Mesenchymal stem cell (in vitro differentiated cells and primary cell): ENCODE measurements around the gene TENM4.

Experiments
- DNase-seq: peaks from one replicate; pipeline ENCODE4 v3.0.0-alpha.2; 2013
- H2AFZ ChIP-seq: one replicate; pipeline ENCODE4 v1.6.1; 2013; ENCODE audit warnings: low read depth, mild to moderate bottlenecking, control low read depth, inconsistent platforms, low read length, moderate library complexity
- H2AK5ac ChIP-seq: 2 replicates; pipeline ENCODE4 v1.6.1; 2013; ENCODE audit warnings: low read length, moderate library complexity, mild to moderate bottlenecking, inconsistent platforms; ENCODE audit not compliant: severe bottlenecking
- H2BK120ac ChIP-seq: one replicate; pipeline ENCODE4 v1.6.1; 2013; ENCODE audit warnings: low read depth, mild to moderate bottlenecking, inconsistent platforms, low read length, moderate library complexity
- H2BK12ac ChIP-seq, 2 experiments: one replicate each; pipeline ENCODE4 v1.6.1; 2013; ENCODE audit warnings: inconsistent platforms in 2 of 2, low read length in 2 of 2, mild to moderate bottlenecking in 2 of 2, moderate library complexity in 2 of 2, control low read depth in 1 of 2
- H2BK15ac ChIP-seq: one replicate; pipeline ENCODE4 v1.6.1; 2013; ENCODE audit warnings: mild to moderate bottlenecking, low read depth, inconsistent platforms; ENCODE audit not compliant: poor library complexity, severe bottlenecking
- H2BK5ac ChIP-seq: 2 replicates; pipeline ENCODE4 v1.6.1; 2013; ENCODE audit warnings: low read depth, mild to moderate bottlenecking, low read length, control low read depth, inconsistent platforms; ENCODE audit not compliant: poor library complexity, severe bottlenecking
- H3K14ac ChIP-seq, 2 experiments: one replicate each; pipeline ENCODE4 v1.6.1; 2013; ENCODE audit warnings: inconsistent platforms in 2 of 2, low read length in 2 of 2, control low read depth in 1 of 2, mild to moderate bottlenecking in 1 of 2, moderate library complexity in 1 of 2
- H3K18ac ChIP-seq, 2 experiments: one replicate each; pipeline ENCODE4 v1.6.1; 2013; ENCODE audit warnings: inconsistent platforms in 2 of 2, low read length in 2 of 2, control low read depth in 1 of 2, low read depth in 1 of 2, mild to moderate bottlenecking in 1 of 2
- H3K23ac ChIP-seq, 2 experiments: one replicate each; pipeline ENCODE4 v1.6.1; 2013; ENCODE audit warnings: inconsistent platforms in 2 of 2, low read length in 2 of 2, mild to moderate bottlenecking in 2 of 2, moderate library complexity in 2 of 2, control low read depth in 1 of 2
- H3K27ac ChIP-seq: 2 replicates; pipeline ENCODE4 v1.5.1; 2013; ENCODE audit warnings: mild to moderate bottlenecking, moderate library complexity, low read length, control low read depth, inconsistent platforms; ENCODE audit not compliant: poor library complexity, severe bottlenecking
- H3K27me3 ChIP-seq, 2 experiments: 2 replicates each; pipeline versions ENCODE4 v1.6.1 to v1.7.0; 2013; ENCODE audit warnings: low read length in 2 of 2, mild to moderate bottlenecking in 2 of 2, moderate library complexity in 2 of 2, control low read depth in 1 of 2, inconsistent platforms in 1 of 2; ENCODE audit not compliant: control insufficient read depth in 1 of 2, insufficient read depth in 1 of 2
- H3K36me3 ChIP-seq, 2 experiments: 2 replicates each; pipeline versions ENCODE4 v1.6.1 to v1.7.0; 2013; ENCODE audit warnings: low read length in 2 of 2, control low read depth in 1 of 2, inconsistent platforms in 1 of 2, low read depth in 1 of 2, mild to moderate bottlenecking in 1 of 2; ENCODE audit not compliant: insufficient read depth in 2 of 2, control insufficient read depth in 1 of 2
- H3K4ac ChIP-seq, 2 experiments: one replicate each; pipeline ENCODE4 v1.6.1; 2013; ENCODE audit warnings: inconsistent platforms in 2 of 2, low read length in 2 of 2, mild to moderate bottlenecking in 2 of 2, moderate library complexity in 2 of 2, control low read depth in 1 of 2, low read depth in 1 of 2
- H3K4me1 ChIP-seq: 2 replicates; pipeline ENCODE4 v1.6.1; 2013; ENCODE audit warnings: low read depth, low read length, control low read depth; ENCODE audit not compliant: control insufficient read depth, insufficient read depth
- H3K4me2 ChIP-seq: 2 replicates; pipeline ENCODE4 v1.6.1; 2013; ENCODE audit warnings: low read length, mild to moderate bottlenecking, inconsistent platforms; ENCODE audit not compliant: poor library complexity, severe bottlenecking
- H3K4me3 ChIP-seq, 2 experiments: 2 replicates each; pipeline versions ENCODE4 v1.5.1 to v1.7.0; 2013; ENCODE audit warnings: low read length in 2 of 2, mild to moderate bottlenecking in 2 of 2, control low read depth in 1 of 2, low read depth in 1 of 2; ENCODE audit not compliant: insufficient read depth in 1 of 2
- H3K79me1 ChIP-seq: replicated peaks from 2 replicates; pipeline ENCODE4 v1.6.1; 2013; ENCODE audit warnings: mild to moderate bottlenecking, control low read depth, low read length, inconsistent platforms; ENCODE audit not compliant: poor library complexity, severe bottlenecking
- H3K9ac ChIP-seq: 2 replicates; pipeline ENCODE4 v1.7.0; 2013; ENCODE audit warnings: mild to moderate bottlenecking, low read length, moderate library complexity
- H3K9me3 ChIP-seq: 2 replicates; pipeline ENCODE4 v1.7.0; 2013; ENCODE audit warnings: mild to moderate bottlenecking, low read length; ENCODE audit not compliant: control insufficient read depth
- H4K8ac ChIP-seq: one replicate; pipeline ENCODE4 v1.6.1; 2013; ENCODE audit warnings: inconsistent platforms, mild to moderate bottlenecking, low read length, moderate library complexity
- H4K91ac ChIP-seq: one replicate; pipeline ENCODE4 v1.6.1; 2013; ENCODE audit warnings: mild to moderate bottlenecking, low read length, inconsistent platforms
- WGBS: methylation state at CpG from one replicate; pipeline ENCODE4 v1.1.7; 2013; ENCODE audit warnings: mixed read lengths; 5-methylcytosine and 5-hydroxymethylcytosine counted together

The TENM4 gene

GRCh38 chr11:79047321-79047720 lies 393.5 kb downstream of the TENM4 start:
- Histone ChIP-seq H3K4ac (no peak overlapping the region), H3K14ac (no peak overlapping the region), H2AFZ (no peak overlapping the region), H2BK15ac (no peak overlapping the region), H3K4me2 (no peak overlapping the region), H3K9ac (no peak overlapping the region), H4K8ac (no peak overlapping the region), H2BK120ac (no peak overlapping the region), H4K91ac (no peak overlapping the region), H2AK5ac (no peak overlapping the region), H3K36me3 (no peaks in the 10 kb centered on the region), H3K23ac (no peak overlapping the region), H3K18ac (no peak overlapping the region), H3K9me3 (no peaks in the 10 kb centered on the region), H3K4me1 (peaks cover 14% of the 10 kb centered on the region), H3K27me3 (no peaks in the 10 kb centered on the region), H3K4me3 (no peak overlapping the region), H2BK12ac (no peak overlapping the region), H2BK5ac (no peak overlapping the region), H3K27ac (no peak overlapping the region), H3K79me1 (no peaks in the 10 kb centered on the region)
- WGBS = 86% methylated on average over 7 of the region's 7 CpGs
- no peak for DNase-seq

GRCh38 chr11:79046366-79046765 lies 394.5 kb downstream of the TENM4 start:
- Histone ChIP-seq H2BK5ac (no peak overlapping the region), H4K8ac (no peak overlapping the region), H2BK12ac (no peak overlapping the region), H3K4me1 (peaks cover 14% of the 10 kb centered on the region), H3K4ac (no peak overlapping the region), H3K14ac (no peak overlapping the region), H3K27me3 (no peaks in the 10 kb centered on the region), H3K4me3 (no peak overlapping the region), H3K9ac (no peak overlapping the region), H2AK5ac (no peak overlapping the region), H2AFZ (peak overlapping the region; percentile 42), H3K4me2 (no peak overlapping the region), H3K27ac (no peak overlapping the region), H2BK15ac (no peak overlapping the region), H3K36me3 (no peaks in the 10 kb centered on the region), H3K9me3 (no peaks in the 10 kb centered on the region), H3K23ac (no peak overlapping the region), H3K79me1 (no peaks in the 10 kb centered on the region), H2BK120ac (no peak overlapping the region), H3K18ac (no peak overlapping the region), H4K91ac (no peak overlapping the region)
- DNase-seq = no peak
- WGBS = 76% methylated on average over 2 of the region's 3 CpGs

DNA sequence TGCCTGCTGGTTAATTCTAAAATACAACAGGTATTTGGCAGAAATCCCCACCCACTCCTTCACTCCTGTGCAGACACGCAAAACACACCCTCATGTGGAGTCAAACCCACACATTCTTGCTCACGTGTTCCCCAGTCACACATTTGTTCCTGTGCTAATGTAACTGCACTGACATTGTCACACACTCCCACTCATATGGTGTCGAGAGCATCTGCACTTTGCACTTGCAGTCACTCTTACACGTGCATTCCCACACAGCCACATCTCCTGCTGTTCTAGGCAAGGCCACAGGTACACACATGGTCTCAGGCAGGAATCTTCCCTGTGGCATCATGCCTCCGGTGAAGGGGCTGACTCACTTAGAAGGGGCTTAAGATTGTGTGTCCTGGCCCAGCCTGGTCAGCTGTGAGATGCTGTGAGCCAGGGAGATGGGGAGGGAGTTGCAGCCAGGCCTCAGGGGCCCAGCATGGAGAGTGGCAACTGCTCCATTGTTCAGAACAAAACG lies 395.0 kb downstream of the TENM4 start:
- Histone ChIP-seq H4K91ac (no peak overlapping the region), H3K27me3 (no peaks in the 10 kb centered on the region), H3K14ac (peak overlapping the region in 1 of 2 experiments; percentile 73)

DNA sequence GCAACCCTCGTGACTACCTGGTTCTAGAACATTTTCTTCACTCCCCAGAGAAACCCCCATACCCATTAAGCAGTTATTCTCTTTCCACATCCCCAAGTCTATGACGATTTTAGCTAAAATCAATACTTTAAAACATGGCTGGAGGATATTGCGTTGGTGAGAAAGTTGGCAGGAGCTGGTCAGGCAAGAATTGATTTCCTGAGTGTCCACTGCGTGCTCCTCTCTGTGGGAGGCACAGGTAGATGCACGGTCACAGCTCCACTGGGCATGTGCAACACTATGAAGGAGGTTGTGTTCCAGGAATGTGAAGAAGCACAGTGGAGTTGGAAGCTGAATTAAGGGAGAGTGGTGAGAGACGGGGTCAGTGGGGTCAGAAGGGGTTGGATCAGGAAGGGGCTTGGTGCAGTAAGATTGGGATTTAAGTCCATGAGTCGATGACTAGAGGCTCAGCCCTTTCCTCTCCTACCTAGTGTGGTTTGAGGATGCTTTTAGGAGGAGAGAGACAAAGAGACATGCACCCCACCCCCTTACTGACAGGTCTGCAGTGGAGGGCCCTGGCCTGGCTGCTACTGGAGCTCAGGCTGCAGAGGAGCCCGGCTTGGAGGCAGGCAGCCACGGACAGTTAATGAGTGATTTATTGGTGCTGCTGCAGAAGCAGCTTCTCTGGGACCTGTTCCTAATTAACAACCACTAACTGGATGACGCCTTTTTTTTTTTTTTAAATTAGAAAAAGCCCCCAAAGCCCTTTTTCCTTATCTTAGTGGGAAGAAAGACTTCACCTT lies 395.6 kb downstream of the TENM4 start:
- H3K4me1 ChIP-seq = peaks cover 14% of the 10 kb centered on the region
- H2BK15ac ChIP-seq = no peak overlapping the region
- peaks cover 6% of the 10 kb centered on the region for H3K9me3 ChIP-seq
- H2AFZ ChIP-seq = no peak overlapping the region
- no peaks in the 10 kb centered on the region for H3K27me3 ChIP-seq
- H3K79me1 ChIP-seq = no peaks in the 10 kb centered on the region
- H4K8ac ChIP-seq = no peak overlapping the region
- no peaks in the 10 kb centered on the region for H3K36me3 ChIP-seq
- H2AK5ac ChIP-seq = no peak overlapping the region
- no peak overlapping the region for H2BK5ac ChIP-seq
- no peak overlapping the region for H2BK12ac ChIP-seq
- H2BK120ac ChIP-seq = no peak overlapping the region
- H3K18ac ChIP-seq = no peak overlapping the region
- no peak overlapping the region for H3K9ac ChIP-seq
- no peak overlapping the region for H3K14ac ChIP-seq
- H3K27ac ChIP-seq = no peak overlapping the region
- H3K4me2 ChIP-seq = no peak overlapping the region
- no peak overlapping the region for H3K4me3 ChIP-seq
- H3K23ac ChIP-seq = no peak overlapping the region
- H3K4ac ChIP-seq = no peak overlapping the region
- no peak for DNase-seq
- no peak overlapping the region for H4K91ac ChIP-seq
- WGBS = 68% methylated on average over 9 of the region's 10 CpGs

More for the DNA sequence above, 395.0 kb downstream of the TENM4 start:
- H3K9ac ChIP-seq = no peak overlapping the region
- no peak overlapping the region for H3K18ac ChIP-seq
- H3K4me1 ChIP-seq = peaks cover 14% of the 10 kb centered on the region
- H2BK15ac ChIP-seq = no peak overlapping the region
- H3K4me3 ChIP-seq = no peak overlapping the region
- no peak overlapping the region for H2BK5ac ChIP-seq
- H3K9me3 ChIP-seq = peaks cover under 1% of the 10 kb centered on the region
- H2BK12ac ChIP-seq = no peak overlapping the region
- H3K79me1 ChIP-seq = no peaks in the 10 kb centered on the region
- H3K36me3 ChIP-seq = no peaks in the 10 kb centered on the region
- no peak overlapping the region for H2AK5ac ChIP-seq
- H2AFZ ChIP-seq = no peak overlapping the region
- WGBS = 45% methylated on average over 6 of the region's 6 CpGs
- H3K23ac ChIP-seq = no peak overlapping the region
- no peak overlapping the region for H3K4me2 ChIP-seq
- H3K4ac ChIP-seq = no peak overlapping the region
- no peak overlapping the region for H2BK120ac ChIP-seq
- H4K8ac ChIP-seq = no peak overlapping the region
- peak; percentile 16 for DNase-seq
- no peak overlapping the region for H3K27ac ChIP-seq
